ENCODE measurements around the gene HUS1B.

DNA sequence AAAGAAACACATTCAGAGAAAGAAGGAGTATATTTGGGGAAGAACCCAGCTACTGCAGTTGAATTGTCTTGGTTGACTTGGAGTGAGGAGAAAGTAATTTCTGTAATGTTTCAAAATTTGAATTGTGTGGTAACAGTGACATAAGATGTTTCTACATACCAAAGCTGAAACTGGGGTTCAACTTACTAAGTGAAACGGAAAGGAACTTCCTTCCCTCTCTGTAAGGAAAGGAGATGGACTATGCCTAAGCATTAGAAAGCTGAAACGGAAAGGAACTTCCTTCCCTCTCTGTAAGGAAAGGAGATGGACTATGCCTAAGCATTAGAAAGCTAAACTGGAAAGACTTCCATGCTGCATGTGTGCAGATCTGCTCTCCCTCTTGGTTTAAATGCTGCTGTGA, 46.0 kb downstream of the HUS1B start:
- TF ChIP-seq GATA2 (IDR thresholded peaks at IDR 0.05; ENCODE audit: low read depth, low read length) (no peak), GATA3 (IDR thresholded peaks at IDR 0.05; ENCODE audit: low read depth, low read length) (no peak)

Measured in SH-SY5Y (cell line).